Ovary (tissue), 9 donors: ENCODE data around the gene PCSK9. TPM values are rescaled to one million over a fixed set of nuclear protein-coding genes. Genes with fewer than 3 reads are reported as not detected.
A peak's percentile ranks its signal among the peaks of the same experiment; 100 is the strongest.

Source experiments
- DNase-seq, 5 donors: peaks; one replicate each; pipeline ENCODE4 v3.0.0-alpha.2; 2019 to 2020
- H3K27ac ChIP-seq, 2 donors: fragments of 200-600 bp; one replicate each; pipeline versions ENCODE4 v1.5.1 to v1.8.0; 2019 to 2022
- H3K27me3 ChIP-seq: fragments of 200-600 bp; one replicate; pipeline ENCODE4 v1.8.0; 2022
- H3K36me3 ChIP-seq: fragments of 200-600 bp; sonication (generic); one replicate; pipeline ENCODE4 v1.5.1; 2019
- H3K4me1 ChIP-seq: one replicate; pipeline ENCODE4 v1.8.1; 2013; ENCODE audit warnings: mild to moderate bottlenecking, moderate library complexity; ENCODE audit not compliant: insufficient read depth
- H3K4me3 ChIP-seq: fragments of 200-600 bp; sonication (generic); one replicate; pipeline ENCODE4 v1.5.1; 2017
- H3K9me3 ChIP-seq, 2 donors: fragments of 200-600 bp in 1 of 2; sonication (generic) in 1 of 2; one replicate each; pipeline versions ENCODE4 v1.5.1 to v1.8.1; 2013 to 2019; ENCODE audit warnings: mild to moderate bottlenecking in 1 of 2, moderate library complexity in 1 of 2
- CTCF ChIP-seq, 3 donors: fragments of 450-650 bp in 2 of 3; fragments of 200-600 bp in 1 of 3; IDR thresholded peaks; one replicate each; pipeline versions ENCODE4 v1.5.1 to v1.8.0; 2016 to 2022; ENCODE audit warnings: antibody characterized with exemption in 3 of 3, mild to moderate bottlenecking in 1 of 3
- EP300 ChIP-seq: sonication (generic); formaldehyde crosslinking; IDR thresholded peaks from one replicate; pipeline ENCODE4 v1.6.1; 2017; ENCODE audit warnings: antibody characterized with exemption
- POLR2A ChIP-seq: fragments of 450-650 bp; IDR thresholded peaks from one replicate; pipeline ENCODE4 v1.6.1; 2017; ENCODE audit warnings: antibody characterized with exemption, mild to moderate bottlenecking, moderate library complexity
- WGBS, 3 donors: extraction: QIAGEN DNeasy Blood & Tissue Kit in 1 of 3; methylation state at CpG; one replicate each; pipeline versions ENCODE4 v1.1.5 to v1.1.7; 2013 to 2017; 5-methylcytosine and 5-hydroxymethylcytosine counted together
- intact Hi-C, 4 donors: fragments of 100-400 bp; cut with DNase I; formaldehyde crosslinking; loops; one replicate each; pipeline versions ENCODE4 v1.11.0 to v1.15.1; 2022 to 2023
- polyA plus RNA-seq, 2 donors: library from polyadenylated mRNA; stranded (reverse); fragments of 200-250 nt in 1 of 2; fragments of 350-450 nt in 1 of 2; fragmentation: Illumina TruSeq in 1 of 2; extraction: RNeasy Lipid Tissue Mini Kit (QIAGEN cat#74804) in 1 of 2; gene quantifications; one replicate each; pipeline ENCODE4 v1.2.3, GENCODE V29; 2013 to 2014
- total RNA-seq, 7 donors: library from RNA; depleted of rRNA in 2 of 7; stranded (reverse); fragments of >200 nt in 2 of 7; fragmentation: NEBNext Ultra II Directional in 3 of 7; extraction: Animal tissue kit (Norgen Biotek cat#: 25700) in 3 of 7; gene quantifications; one replicate each; pipeline versions ENCODE4 v1.1.0 to v1.2.4, GENCODE V29; 2016 to 2023
- donor health status: DM: no; HTN: no; CAD: no; lungs with moderate emphysema.
- donor health status: DM: no; HTN: no; CAD: no.
- donor health status: Bipolar disorder and iron deficiency.
- donor health status: DM: yes; HTN: yes; CAD: no.
- donor health status: DM: no; HTN: no; CAD: no.
- donor health status: DM: yes; HTN: yes; CAD: no.

PCSK9 gene
- total and polyA plus RNA-seq, 9 donors: 0.01 to 0.52 (median 0.30) TPM; not detected in 5

- no peaks in the 10 kb centered on the region for H3K9me3 ChIP-seq
- WGBS, 3 donors: 83 to 90% (median 89%) methylated on average over 5 of the region's 5 CpGs
- no peak overlapping the region for H3K4me3 ChIP-seq
- H3K27ac ChIP-seq: no peak overlapping the region
- no peaks in the 10 kb centered on the region for H3K27me3 ChIP-seq
- intact Hi-C loops: no loop called here
- no peak for DNase-seq
- peaks cover 2% of the 10 kb centered on the region for H3K4me1 ChIP-seq
- TF ChIP-seq POLR2A (no peak), EP300 (no peak), CTCF (IDR thresholded peaks at IDR 0.05) (no peak)
- H3K36me3 ChIP-seq: no peaks in the 10 kb centered on the region
These were observed 15.0 kb downstream of the PCSK9 start for GRCh38 chr1:55054396-55054795.

GRCh38 chr1:55055084-55055882 is 15.9 kb downstream of the PCSK9 start:
- TF ChIP-seq POLR2A: no peak
- TF ChIP-seq CTCF (IDR thresholded peaks at IDR 0.05): no peak
- TF ChIP-seq EP300: no peak

GRCh38 chr1:55055951-55056631 is 16.7 kb downstream of the PCSK9 start:
- intact Hi-C loops: no loop called here
- WGBS, 3 donors: 91 to 96% (median 92%) methylated on average over 27 to 42 of the region's 42 CpGs
- H3K4me3 ChIP-seq: no peak overlapping the region
- DNase-seq: peak in 1 of 5 donors; percentile 31
- H3K4me1 ChIP-seq: no peaks in the 10 kb centered on the region
- H3K9me3 ChIP-seq: no peaks in the 10 kb centered on the region
- no peak for TF ChIP-seq POLR2A
- TF ChIP-seq EP300: no peak
- no peak for TF ChIP-seq CTCF (IDR thresholded peaks at IDR 0.05)
- no peaks in the 10 kb centered on the region for H3K27me3 ChIP-seq
- no peak overlapping the region for H3K27ac ChIP-seq
- H3K36me3 ChIP-seq: no peaks in the 10 kb centered on the region

More at GRCh38 chr1:55055084-55055882, 15.9 kb downstream of the PCSK9 start:
- Histone ChIP-seq H3K4me1 (no peaks in the 10 kb centered on the region), H3K4me3 (no peak overlapping the region), H3K36me3 (no peaks in the 10 kb centered on the region), H3K9me3 (no peaks in the 10 kb centered on the region), H3K27me3 (no peaks in the 10 kb centered on the region), H3K27ac (no peak overlapping the region)
- intact Hi-C loops: no loop called here
- WGBS, 3 donors: 82 to 86% (median 84%) methylated on average over 12 of the region's 12 CpGs
- DNase-seq: no peak

- Histone ChIP-seq H3K9me3 (no peaks in the 10 kb centered on the region), H3K36me3 (no peaks in the 10 kb centered on the region), H3K27me3 (no peaks in the 10 kb centered on the region), H3K4me3 (no peak overlapping the region), H3K27ac (no peak overlapping the region), H3K4me1 (no peaks in the 10 kb centered on the region)
- DNase-seq: no peak
- WGBS, 3 donors: 94 to 96% (median 96%) methylated on average over 20 of the region's 20 CpGs
- intact Hi-C loops: no loop called here
- no peak for TF ChIP-seq POLR2A
- no peak for TF ChIP-seq CTCF (IDR thresholded peaks at IDR 0.05)
- TF ChIP-seq EP300: no peak
These were observed 17.3 kb downstream of the PCSK9 start for GRCh38 chr1:55056632-55056992.
